Activated CD8-positive, alpha-beta memory T cell treated with anti-CD3 and anti-CD28 coated beads, Interleukin-2, amount 10 ng/mL, durations not matched to agents 7 days and 5 days (primary cell): ENCODE data around the gene DAPK2. TPM values are rescaled to one million over a fixed set of nuclear protein-coding genes. Genes with fewer than 3 reads are reported as not detected.
A peak's percentile ranks its signal among the peaks of the same experiment; 100 is the strongest.

Experiments used
- ATAC-seq: fragments of 150-1000 bp; cut with Tn5 transposase; one replicate; pipeline ENCODE4 v1.10.0; 2021; ENCODE audit warnings: moderate library complexity
- CTCF ChIA-PET: fragments of 350-600 bp; sonication (Branson Sonifier 250); formaldehyde crosslinking; loops from one replicate; lab custom pipeline; 2021; ENCODE audit warnings: antibody characterized with exemption; lab: Charles Lee
- DNase-seq: peaks from one replicate; pipeline ENCODE4 v3.0.0-alpha.2; 2020
- H3K27ac Mint-ChIP-seq: one replicate; pipeline ENCODE4 v1.8.0; 2021; ENCODE audit warnings: mild to moderate bottlenecking, mixed read lengths
- H3K27me3 Mint-ChIP-seq: one replicate; pipeline ENCODE4 v1.8.0; 2021; ENCODE audit warnings: mixed read lengths
- H3K36me3 Mint-ChIP-seq: one replicate; pipeline ENCODE4 v1.8.0; 2021; ENCODE audit warnings: mild to moderate bottlenecking, mixed read lengths
- H3K4me1 Mint-ChIP-seq: one replicate; pipeline ENCODE4 v1.8.0; 2021; ENCODE audit warnings: mixed read lengths
- H3K4me3 Mint-ChIP-seq: one replicate; pipeline ENCODE4 v1.8.0; 2021; ENCODE audit warnings: mild to moderate bottlenecking, moderate library complexity, mixed read lengths
- H3K9me3 Mint-ChIP-seq: one replicate; pipeline ENCODE4 v1.8.0; 2022; ENCODE audit warnings: low read depth, mixed read lengths
- total RNA-seq, 2 experiments: library from RNA; stranded (reverse); gene quantifications; one replicate each; pipeline ENCODE4 v1.2.3, GENCODE V29; 2021

DAPK2 gene
- total RNA-seq, 2 experiments from 2014 or later, result 14.1 to 15.0 TPM

DNA sequence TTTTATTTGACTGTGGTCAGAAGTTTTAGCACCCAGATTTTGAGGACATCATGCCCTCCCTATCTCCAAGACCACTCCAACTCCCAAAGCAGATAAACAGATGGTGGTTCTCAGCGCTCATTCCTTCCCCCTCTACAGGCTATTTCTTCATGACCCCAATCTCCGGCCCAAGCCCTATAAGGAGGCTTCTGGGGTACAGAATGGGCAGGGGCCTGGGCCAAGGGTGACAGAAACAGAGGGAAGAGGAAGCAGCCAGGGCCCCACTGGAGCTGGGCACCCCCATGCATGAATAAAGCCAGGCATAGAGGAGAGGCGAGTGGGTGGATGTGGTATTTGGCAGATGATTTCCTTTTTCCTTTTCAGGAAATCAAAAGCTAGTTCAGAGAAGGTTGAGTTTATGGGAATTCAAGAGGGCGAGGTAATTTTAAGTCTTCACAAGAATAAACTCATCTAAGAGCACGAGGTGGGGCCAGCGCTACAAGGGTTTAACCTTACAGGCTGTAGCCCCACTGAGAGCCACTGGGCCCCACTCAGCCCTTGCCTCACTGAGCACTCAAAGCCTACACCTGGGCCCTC, 107.7 kb downstream of the DAPK2 start:
- DNase-seq (peak; percentile 41), ATAC-seq (no peak)
- Mint-ChIP-seq H3K27me3 (no peaks in the 10 kb centered on the region), H3K4me1 (peaks cover 39% of the 10 kb centered on the region), H3K27ac (peak overlapping the region; percentile 76), H3K36me3 (peaks cover 2% of the 10 kb centered on the region), H3K9me3 (no peaks in the 10 kb centered on the region), H3K4me3 (no peak overlapping the region)
- CTCF ChIA-PET, result interaction anchor here (0.7 to 1.6 kb wide), 4 partner anchors 9 to 108 kb away, joined by 3 to 8 read pairs (median 3); partner anchors contain the start of gene DAPK2

- peaks cover 19% of the 10 kb centered on the region for H3K4me1 Mint-ChIP-seq
- no peaks in the 10 kb centered on the region for H3K27me3 Mint-ChIP-seq
- ATAC-seq (peak; percentile 72), DNase-seq (peak; percentile 65)
- no peak overlapping the region for H3K4me3 Mint-ChIP-seq
- no peak overlapping the region for H3K27ac Mint-ChIP-seq
- H3K9me3 Mint-ChIP-seq, result no peaks in the 10 kb centered on the region
- H3K36me3 Mint-ChIP-seq, result peaks cover 2% of the 10 kb centered on the region
- CTCF ChIA-PET, result interaction anchor here (0.7 to 2.9 kb wide), 7 partner anchors 11 to 134 kb away, joined by 3 to 21 read pairs (median 3); no protein-coding TSS in a partner anchor
These were observed 112.8 kb downstream of the DAPK2 start for GRCh38 chr15:63933522-63933921.

GRCh38 chr15:63931556-63931955, 114.7 kb downstream of the DAPK2 start:
- H3K4me3 Mint-ChIP-seq, result no peak overlapping the region
- peaks cover 2% of the 10 kb centered on the region for H3K36me3 Mint-ChIP-seq
- H3K4me1 Mint-ChIP-seq, result peaks cover 7% of the 10 kb centered on the region
- no peak overlapping the region for H3K27ac Mint-ChIP-seq
- no peaks in the 10 kb centered on the region for H3K9me3 Mint-ChIP-seq
- CTCF ChIA-PET, result interaction anchor here (0.6 to 2.9 kb wide), 4 partner anchors 13 to 117 kb away, joined by 3 to 21 read pairs (median 4); partner anchors contain the start of gene DAPK2
- no peak for ATAC-seq
- no peaks in the 10 kb centered on the region for H3K27me3 Mint-ChIP-seq
- DNase-seq, result no peak

DNA sequence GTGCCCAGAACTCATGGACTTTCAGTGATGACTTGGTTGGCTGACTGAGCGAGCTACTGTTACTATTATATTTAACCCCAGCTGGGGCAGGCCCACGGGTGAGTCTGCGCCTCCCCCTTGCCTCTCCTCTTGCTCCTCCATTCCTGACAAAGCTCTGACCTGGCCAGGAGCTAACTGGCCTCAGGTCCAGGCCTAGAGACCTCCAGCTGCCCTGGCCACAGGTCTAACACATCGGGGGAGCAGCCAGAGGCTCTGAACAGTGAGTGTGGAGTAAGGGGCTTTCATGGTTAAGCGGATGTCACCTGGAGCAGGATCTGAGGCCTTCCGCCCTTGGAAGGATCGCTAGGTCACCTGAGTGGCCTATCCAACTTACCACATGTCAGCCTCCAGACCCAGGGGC, 116.3 kb downstream of the DAPK2 start:
- CTCF ChIA-PET, result interaction anchor here (1.4 kb wide), 1 partner anchor 9 kb away, joined by 3 read pairs; no protein-coding TSS in a partner anchor
- Mint-ChIP-seq H3K27ac (no peak overlapping the region), H3K4me1 (peaks cover 7% of the 10 kb centered on the region), H3K4me3 (no peak overlapping the region), H3K9me3 (no peaks in the 10 kb centered on the region), H3K27me3 (no peaks in the 10 kb centered on the region), H3K36me3 (peaks cover 2% of the 10 kb centered on the region)
- ATAC-seq (no peak), DNase-seq (no peak)

GRCh38 chr15:63928185-63928842, 118.0 kb downstream of the DAPK2 start:
- DNase-seq (no peak), ATAC-seq (no peak)
- Mint-ChIP-seq H3K36me3 (peaks cover 2% of the 10 kb centered on the region), H3K9me3 (no peaks in the 10 kb centered on the region), H3K27me3 (no peaks in the 10 kb centered on the region), H3K27ac (no peak overlapping the region), H3K4me1 (peaks cover 13% of the 10 kb centered on the region), H3K4me3 (no peak overlapping the region)
- CTCF ChIA-PET, result interaction anchor here (1.8 to 3.6 kb wide), 2 partner anchors 17 to 118 kb away, joined by 5 to 15 read pairs; partner anchors contain the start of gene DAPK2

GRCh38 chr15:63923993-63924950, 122.0 kb downstream of the DAPK2 start:
- CTCF ChIA-PET, result no interaction called here
- peaks cover 27% of the 10 kb centered on the region for H3K4me1 Mint-ChIP-seq
- no peaks in the 10 kb centered on the region for H3K27me3 Mint-ChIP-seq
- no peak overlapping the region for H3K27ac Mint-ChIP-seq
- no peaks in the 10 kb centered on the region for H3K36me3 Mint-ChIP-seq
- ATAC-seq (no peak), DNase-seq (no peak)
- no peaks in the 10 kb centered on the region for H3K9me3 Mint-ChIP-seq
- no peak overlapping the region for H3K4me3 Mint-ChIP-seq

- Mint-ChIP-seq H3K27ac (no peak overlapping the region), H3K9me3 (no peaks in the 10 kb centered on the region), H3K4me1 (peaks cover 27% of the 10 kb centered on the region), H3K27me3 (no peaks in the 10 kb centered on the region), H3K4me3 (no peak overlapping the region), H3K36me3 (no peaks in the 10 kb centered on the region)
- CTCF ChIA-PET, result interaction anchor here (0.9 to 1.6 kb wide), 3 partner anchors 16 to 119 kb away, joined by 3 read pairs; no protein-coding TSS in a partner anchor
- no peak for ATAC-seq
- DNase-seq, result no peak
These were observed 123.4 kb downstream of the DAPK2 start for GRCh38 chr15:63922916-63923315.

GRCh38 chr15:63922261-63922904, 123.9 kb downstream of the DAPK2 start:
- CTCF ChIA-PET, result interaction anchor here (0.9 to 1.6 kb wide), 3 partner anchors 15 to 119 kb away, joined by 3 read pairs; no protein-coding TSS in a partner anchor
- ATAC-seq (no peak), DNase-seq (no peak)
- Mint-ChIP-seq H3K4me3 (no peak overlapping the region), H3K4me1 (peaks cover 27% of the 10 kb centered on the region), H3K27me3 (no peaks in the 10 kb centered on the region), H3K27ac (no peak overlapping the region), H3K9me3 (no peaks in the 10 kb centered on the region), H3K36me3 (no peaks in the 10 kb centered on the region)

- no peak for DNase-seq
- no peak overlapping the region for H3K4me3 Mint-ChIP-seq
- no peak for ATAC-seq
These were observed 125.6 kb downstream of the DAPK2 start for GRCh38 chr15:63920504-63921175.

DNA sequence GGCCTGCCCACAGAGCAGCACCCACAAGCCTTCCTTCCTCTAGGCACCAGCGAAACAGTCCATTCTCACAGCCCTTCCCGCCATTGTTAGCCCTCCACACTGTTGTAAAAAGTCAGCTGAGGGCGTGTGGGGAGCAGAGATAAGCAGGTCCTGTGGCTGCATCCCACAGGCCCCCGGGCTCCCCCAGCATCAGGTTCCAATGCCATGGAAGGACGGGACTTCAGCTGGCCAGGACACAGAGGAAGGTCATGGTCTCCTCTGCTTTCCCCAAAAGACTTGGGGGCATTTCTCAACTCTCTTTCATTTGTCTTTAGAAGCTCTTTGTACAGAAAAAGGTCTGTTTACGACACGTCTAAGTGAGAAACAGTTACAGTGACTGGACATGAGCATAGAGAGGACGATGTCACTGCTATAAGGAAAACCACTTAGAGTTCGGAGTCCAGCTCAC, 127.4 kb downstream of the DAPK2 start:
- peaks cover 18% of the 10 kb centered on the region for H3K4me1 Mint-ChIP-seq
- DNase-seq (no peak), ATAC-seq (no peak)
- no peak overlapping the region for H3K4me3 Mint-ChIP-seq
- no peaks in the 10 kb centered on the region for H3K9me3 Mint-ChIP-seq
- no peaks in the 10 kb centered on the region for H3K36me3 Mint-ChIP-seq
- H3K27ac Mint-ChIP-seq, result no peak overlapping the region
- CTCF ChIA-PET, result no interaction called here
- no peaks in the 10 kb centered on the region for H3K27me3 Mint-ChIP-seq

More at GRCh38 chr15:63920504-63921175, 125.6 kb downstream of the DAPK2 start:
- Mint-ChIP-seq H3K27me3 (no peaks in the 10 kb centered on the region), H3K36me3 (no peaks in the 10 kb centered on the region), H3K9me3 (no peaks in the 10 kb centered on the region), H3K27ac (no peak overlapping the region), H3K4me1 (peaks cover 27% of the 10 kb centered on the region)
- CTCF ChIA-PET, result interaction anchor here (1.9 kb wide), 1 partner anchor 24 kb away, joined by 7 read pairs; no protein-coding TSS in a partner anchor

DNA sequence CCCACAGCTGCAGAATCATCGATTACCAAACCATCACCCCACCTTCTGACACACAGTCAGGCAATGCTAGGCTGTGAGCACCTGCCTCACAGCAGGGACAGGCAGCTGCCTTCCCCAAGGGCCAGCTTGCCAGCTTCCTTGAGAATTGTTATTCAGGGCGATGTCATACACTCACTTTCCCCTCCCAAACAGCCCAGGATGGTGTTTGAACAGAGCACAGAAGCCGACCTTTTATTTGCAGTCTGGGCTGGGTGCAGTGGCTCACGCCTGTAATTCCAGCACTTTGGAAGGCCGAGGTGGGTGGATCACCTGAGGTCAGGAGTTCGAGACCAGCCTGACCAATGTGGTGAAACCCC, 128.0 kb downstream of the DAPK2 start:
- H3K27me3 Mint-ChIP-seq, result no peaks in the 10 kb centered on the region
- no peaks in the 10 kb centered on the region for H3K36me3 Mint-ChIP-seq
- H3K4me1 Mint-ChIP-seq, result peaks cover 16% of the 10 kb centered on the region
- ATAC-seq (no peak), DNase-seq (no peak)
- no peak overlapping the region for H3K27ac Mint-ChIP-seq
- H3K4me3 Mint-ChIP-seq, result no peak overlapping the region
- H3K9me3 Mint-ChIP-seq, result no peaks in the 10 kb centered on the region
- CTCF ChIA-PET, result no interaction called here

- Mint-ChIP-seq H3K9me3 (no peaks in the 10 kb centered on the region), H3K27ac (no peak overlapping the region), H3K4me1 (peaks cover 16% of the 10 kb centered on the region), H3K4me3 (no peak overlapping the region), H3K36me3 (no peaks in the 10 kb centered on the region), H3K27me3 (no peaks in the 10 kb centered on the region)
- no peak for DNase-seq
- ATAC-seq, result no peak
- CTCF ChIA-PET, result no interaction called here
These were observed 128.5 kb downstream of the DAPK2 start for GRCh38 chr15:63917588-63918316.
